Embryonic facial prominence (tissue), 1 donor: ENCODE results near the gene BTNL9.
"Not testable (repeated sequence)": the region's sequence is repeated elsewhere in the genome, so short reads cannot be mapped to it uniquely, and the experiment has no call there.

Source experiments
- DNase-seq: peaks from one replicate; pipeline ENCODE4 v3.0.0-alpha.2; 2016; ENCODE audit errors: extremely low spot score

The BTNL9 gene

GRCh38 chr5:181060924-181061323 is 20.9 kb downstream of the BTNL9 start:
- no peak for DNase-seq

- no peak for DNase-seq
Measured at GRCh38 chr5:181061645-181062044, 21.6 kb downstream of the BTNL9 start.

- DNase-seq: no peak
Measured at GRCh38 chr5:181062631-181063030, 22.6 kb downstream of the BTNL9 start.

- DNase-seq: no peak
Measured at GRCh38 chr5:181063514-181063913, 23.4 kb downstream of the BTNL9 start.

- no peak for DNase-seq
Measured at GRCh38 chr5:181064987-181065386, 24.9 kb downstream of the BTNL9 start.

- no peak for DNase-seq
Measured at GRCh38 chr5:181069767-181070491, 29.9 kb downstream of the BTNL9 start.

GRCh38 chr5:181070523-181070922 is 30.5 kb downstream of the BTNL9 start:
- no peak for DNase-seq

GRCh38 chr5:181071257-181071656 is 31.2 kb downstream of the BTNL9 start:
- no peak for DNase-seq

- no peak for DNase-seq
Measured at GRCh38 chr5:181076920-181077319, 36.9 kb downstream of the BTNL9 start.

- no peak for DNase-seq
Measured at GRCh38 chr5:181081989-181082388, 41.9 kb downstream of the BTNL9 start.

- no peak for DNase-seq
Measured at GRCh38 chr5:181084621-181085195, 44.6 kb downstream of the BTNL9 start.

GRCh38 chr5:181086026-181086883 is 46.2 kb downstream of the BTNL9 start:
- no peak for DNase-seq

- DNase-seq: no peak
Measured at GRCh38 chr5:181086884-181087205, 46.8 kb downstream of the BTNL9 start.

- no peak for DNase-seq
Measured at GRCh38 chr5:181087309-181087708, 47.2 kb downstream of the BTNL9 start.

- no peak for DNase-seq
Measured at GRCh38 chr5:181088289-181088688, 48.2 kb downstream of the BTNL9 start.

GRCh38 chr5:181092428-181092827 is 52.4 kb downstream of the BTNL9 start:
- DNase-seq: no peak

- DNase-seq: not testable (repeated sequence)
Measured at GRCh38 chr5:181095162-181095561, 55.1 kb downstream of the BTNL9 start.

GRCh38 chr5:181096721-181097382 is 56.8 kb downstream of the BTNL9 start:
- DNase-seq: not testable (repeated sequence)

- DNase-seq: not testable (repeated sequence)
Measured at GRCh38 chr5:181097383-181097753, 57.3 kb downstream of the BTNL9 start.

GRCh38 chr5:181097759-181098491 is 57.9 kb downstream of the BTNL9 start:
- not testable (repeated sequence) for DNase-seq

- DNase-seq: no peak
Measured at GRCh38 chr5:181098762-181099601, 58.9 kb downstream of the BTNL9 start.
